GM20000 (cell line): Measurements from ENCODE around the gene SYNE1.

Source experiments
- DNase-seq: peaks from one replicate; pipeline ENCODE4 v3.0.0; 2012; ENCODE audit warnings: low spot score
- TF ChIP-seq, protein P1 (sequence below): IDR thresholded peaks from 2 replicates; pipeline ENCODE4 v1.5.1; 2012; ENCODE audit warnings: mild to moderate bottlenecking, control low read depth; ENCODE audit errors: extremely low read depth, missing control alignments

SYNE1 gene

DNA sequence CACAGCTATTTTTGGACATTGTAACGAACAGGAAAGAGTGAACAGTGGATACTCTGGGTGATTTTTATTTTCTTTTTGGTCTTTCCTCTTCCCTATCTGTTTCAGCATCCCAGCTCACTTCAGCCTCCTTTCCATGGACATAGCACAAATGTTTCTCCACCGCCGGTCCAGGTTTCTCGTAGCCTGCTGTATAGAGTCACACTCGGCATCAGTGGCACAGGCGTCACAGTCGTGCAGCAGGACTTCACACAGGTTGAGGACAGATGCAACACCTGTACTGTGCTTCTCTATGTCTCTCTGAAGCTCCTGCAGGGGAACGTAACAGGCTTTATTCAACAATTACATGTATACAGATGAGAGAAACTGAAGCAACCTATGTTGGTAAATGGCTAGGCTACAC, 481.4 kb downstream of the SYNE1 start:
- TF ChIP-seq, protein P1, sequence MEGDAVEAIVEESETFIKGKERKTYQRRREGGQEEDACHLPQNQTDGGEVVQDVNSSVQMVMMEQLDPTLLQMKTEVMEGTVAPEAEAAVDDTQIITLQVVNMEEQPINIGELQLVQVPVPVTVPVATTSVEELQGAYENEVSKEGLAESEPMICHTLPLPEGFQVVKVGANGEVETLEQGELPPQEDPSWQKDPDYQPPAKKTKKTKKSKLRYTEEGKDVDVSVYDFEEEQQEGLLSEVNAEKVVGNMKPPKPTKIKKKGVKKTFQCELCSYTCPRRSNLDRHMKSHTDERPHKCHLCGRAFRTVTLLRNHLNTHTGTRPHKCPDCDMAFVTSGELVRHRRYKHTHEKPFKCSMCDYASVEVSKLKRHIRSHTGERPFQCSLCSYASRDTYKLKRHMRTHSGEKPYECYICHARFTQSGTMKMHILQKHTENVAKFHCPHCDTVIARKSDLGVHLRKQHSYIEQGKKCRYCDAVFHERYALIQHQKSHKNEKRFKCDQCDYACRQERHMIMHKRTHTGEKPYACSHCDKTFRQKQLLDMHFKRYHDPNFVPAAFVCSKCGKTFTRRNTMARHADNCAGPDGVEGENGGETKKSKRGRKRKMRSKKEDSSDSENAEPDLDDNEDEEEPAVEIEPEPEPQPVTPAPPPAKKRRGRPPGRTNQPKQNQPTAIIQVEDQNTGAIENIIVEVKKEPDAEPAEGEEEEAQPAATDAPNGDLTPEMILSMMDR = no peak
- no peak for DNase-seq

DNA sequence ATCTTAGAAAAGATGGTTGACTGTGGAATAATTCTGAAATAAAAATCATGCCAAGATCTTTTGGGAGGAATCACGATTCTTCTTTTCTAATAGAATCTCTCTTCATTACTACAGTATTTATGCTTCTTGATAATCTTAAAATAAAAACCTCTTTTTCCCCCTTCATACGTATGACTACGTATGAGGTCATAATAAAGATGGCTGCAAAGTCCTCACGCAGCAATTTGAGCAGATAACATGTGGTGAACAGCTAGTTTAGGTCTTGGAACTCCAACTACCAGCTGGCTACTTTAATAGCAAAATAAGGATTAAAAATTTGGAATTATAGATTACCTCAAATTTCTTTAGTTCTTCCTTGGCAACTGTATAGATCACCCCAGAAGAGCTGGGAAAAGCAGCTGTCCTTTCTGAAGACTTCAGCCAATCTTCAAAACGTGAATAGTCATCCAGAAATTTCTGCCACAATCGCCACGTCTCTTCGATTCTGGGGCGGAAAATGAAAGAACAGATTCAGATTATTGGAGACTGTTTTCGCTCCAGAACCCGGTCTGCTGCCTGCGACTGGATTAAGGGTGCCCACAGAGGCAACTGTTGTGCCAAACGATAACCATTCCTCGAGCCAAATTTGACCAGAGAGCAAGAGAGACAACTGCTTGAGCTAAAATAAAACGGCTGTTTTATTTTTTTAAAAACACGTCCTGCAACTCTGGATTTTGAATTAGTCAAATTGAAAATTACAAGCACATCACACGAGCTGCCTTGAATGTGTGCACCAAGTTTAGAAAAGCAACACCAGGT, 482.4 kb downstream of the SYNE1 start:
- DNase-seq = no peak
- TF ChIP-seq, protein P1 = no peak

DNA sequence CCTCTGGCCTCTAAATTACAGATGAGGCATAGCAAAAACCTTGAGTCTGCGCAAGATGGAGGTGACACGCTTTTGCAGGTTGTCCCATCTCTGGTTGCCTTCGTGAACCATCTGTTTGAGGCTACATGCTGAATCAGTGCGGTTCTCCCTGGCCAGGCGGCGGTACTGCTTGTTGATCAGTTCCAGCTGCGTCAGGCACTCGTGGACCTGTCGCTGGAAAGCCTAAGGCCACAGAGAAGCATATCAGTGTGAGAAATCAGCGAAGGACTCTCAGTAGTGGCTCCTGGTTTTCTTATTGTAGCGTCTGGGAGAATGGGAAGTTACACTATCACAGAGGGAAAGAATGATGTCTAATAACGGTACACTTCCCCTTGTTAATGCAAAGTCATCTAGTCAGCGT, 485.2 kb downstream of the SYNE1 start:
- TF ChIP-seq, protein P1 = no peak
- DNase-seq = no peak

DNA sequence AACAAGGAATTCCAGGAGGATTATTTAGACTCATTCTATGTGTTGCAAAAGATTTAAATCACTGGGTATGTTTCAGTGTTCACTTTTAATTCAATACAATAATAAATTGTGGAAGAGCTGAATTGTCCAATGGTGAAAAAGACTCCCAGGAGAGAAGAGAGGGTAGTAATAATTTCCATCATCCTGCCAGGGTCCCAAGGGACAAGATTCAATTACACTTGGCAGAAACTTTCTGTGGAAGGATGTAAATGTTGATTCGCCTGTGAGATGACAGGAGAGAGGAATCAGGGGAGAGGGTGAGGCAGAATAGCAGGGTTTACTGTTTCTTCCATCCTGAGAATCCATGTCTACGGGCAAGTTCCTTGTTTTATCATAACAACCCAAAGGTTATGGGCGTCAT, 487.0 kb downstream of the SYNE1 start:
- TF ChIP-seq, protein P1 = no peak
- DNase-seq = no peak

DNA sequence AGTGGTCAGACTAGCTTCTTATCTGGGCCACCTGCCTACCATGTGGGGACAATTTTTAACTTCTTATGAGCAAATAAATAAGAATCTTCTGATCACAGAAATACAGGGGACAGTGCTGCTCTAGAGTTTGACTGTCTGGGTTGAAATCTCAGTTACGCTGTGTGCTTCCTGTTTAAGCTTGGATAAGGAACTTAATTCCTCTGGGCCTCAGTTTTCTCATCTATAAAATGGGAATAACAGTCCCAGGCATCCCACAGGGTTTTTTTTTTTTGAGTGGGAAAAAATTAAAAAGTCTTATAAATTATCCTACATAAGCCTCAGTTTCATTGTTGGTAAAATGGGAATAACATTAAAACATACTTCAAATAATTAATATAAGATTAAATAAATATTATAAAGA, 488.8 kb downstream of the SYNE1 start:
- no peak for DNase-seq
- TF ChIP-seq, protein P1 = no peak

DNA sequence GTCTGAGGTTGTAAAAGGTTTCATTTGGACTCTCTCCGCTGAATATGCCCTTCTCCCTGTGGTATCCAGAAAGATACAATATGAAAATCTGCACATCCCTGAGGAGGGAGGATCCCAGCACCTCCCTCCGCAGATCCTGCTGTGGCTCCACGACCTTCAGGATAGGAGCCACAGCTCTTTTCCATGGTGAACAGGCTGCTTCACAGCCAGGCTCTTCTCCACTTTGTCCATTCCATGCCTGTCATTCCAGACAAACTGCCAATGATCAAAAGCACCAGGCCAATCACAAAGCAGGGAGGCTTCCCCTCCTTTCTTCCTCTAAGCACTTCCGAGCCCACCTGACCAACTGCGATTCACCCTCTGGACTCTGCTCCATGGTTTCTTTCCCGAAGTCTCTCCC, 489.9 kb downstream of the SYNE1 start:
- TF ChIP-seq, protein P1 = no peak
- DNase-seq = no peak

DNA sequence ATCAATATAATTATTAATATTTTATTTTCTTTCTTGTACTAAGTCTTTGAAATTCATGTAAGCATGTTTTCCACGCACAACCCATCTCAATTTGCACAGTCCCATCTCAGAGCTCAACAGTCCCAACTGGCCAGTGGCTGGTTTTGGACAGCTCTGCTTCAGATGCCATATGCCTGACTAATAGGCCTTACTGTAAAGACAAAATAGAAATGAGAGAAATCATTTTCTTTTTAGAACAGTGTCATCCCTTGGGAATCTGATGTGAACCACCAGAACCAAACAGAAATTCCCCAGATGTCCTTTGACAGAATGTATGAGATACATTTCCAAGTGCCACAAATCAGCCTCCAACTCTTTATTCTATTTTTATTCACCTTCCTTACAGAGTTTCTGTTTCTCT, 490.8 kb downstream of the SYNE1 start:
- no peak for DNase-seq
- TF ChIP-seq, protein P1 = no peak
